Measurements from ENCODE around the gene AVP.
"Not testable (repeated sequence)": the region's sequence is repeated elsewhere in the genome, so short reads cannot be mapped to it uniquely, and the experiment has no call there.

The AVP gene

GRCh38 chr20:3084283-3084985, at the start of gene AVP:
TSS of gene AVP (minus strand) at chr20:3084724. CDS start at chr20:3084674, 50 bp downstream.
- no peak for DNase-seq (ENCODE audit: low read depth in 4 of 4, low spot score in 1 of 4)

- DNase-seq (ENCODE audit: low read depth in 4 of 4, low spot score in 1 of 4), result no peak
Observed at GRCh38 chr20:3134151-3134550, 49.6 kb upstream of the AVP start.

- DNase-seq (ENCODE audit: low read depth in 4 of 4, low spot score in 1 of 4), result no peak
Observed at GRCh38 chr20:3133155-3133554, 48.6 kb upstream of the AVP start.

- DNase-seq (ENCODE audit: low read depth in 4 of 4, low spot score in 1 of 4), result no peak
Observed at GRCh38 chr20:3130051-3130600, 45.6 kb upstream of the AVP start.

GRCh38 chr20:3129094-3129493, 44.6 kb upstream of the AVP start:
- no peak for DNase-seq (ENCODE audit: low read depth in 4 of 4, low spot score in 1 of 4)

- DNase-seq (ENCODE audit: low read depth in 4 of 4, low spot score in 1 of 4), result no peak
Observed at GRCh38 chr20:3128275-3128984, 43.9 kb upstream of the AVP start.

GRCh38 chr20:3126527-3126859, 42.0 kb upstream of the AVP start:
- DNase-seq (ENCODE audit: low read depth in 4 of 4, low spot score in 1 of 4), result no peak

GRCh38 chr20:3125776-3126526, 41.4 kb upstream of the AVP start:
- not testable (repeated sequence) for DNase-seq (ENCODE audit: low read depth in 4 of 4, low spot score in 1 of 4)

GRCh38 chr20:3124773-3125560, 40.4 kb upstream of the AVP start:
- DNase-seq (ENCODE audit: low read depth in 4 of 4, low spot score in 1 of 4), result not testable (repeated sequence)

- not testable (repeated sequence) for DNase-seq (ENCODE audit: low read depth in 4 of 4, low spot score in 1 of 4)
Observed at GRCh38 chr20:3124163-3124562, 39.6 kb upstream of the AVP start.

- no peak for DNase-seq (ENCODE audit: low read depth in 4 of 4, low spot score in 1 of 4)
Observed at GRCh38 chr20:3123542-3123941, 39.0 kb upstream of the AVP start.

- DNase-seq (ENCODE audit: low read depth in 4 of 4, low spot score in 1 of 4), result no peak
Observed at GRCh38 chr20:3121955-3122610, 37.6 kb upstream of the AVP start.

GRCh38 chr20:3121271-3121911, 36.9 kb upstream of the AVP start:
- no peak for DNase-seq (ENCODE audit: low read depth in 4 of 4, low spot score in 1 of 4)

- DNase-seq (ENCODE audit: low read depth in 4 of 4, low spot score in 1 of 4), result no peak
Observed at GRCh38 chr20:3119044-3119443, 34.5 kb upstream of the AVP start.

GRCh38 chr20:3117839-3118379, 33.4 kb upstream of the AVP start:
- DNase-seq (ENCODE audit: low read depth in 4 of 4, low spot score in 1 of 4), result not testable (repeated sequence)

GRCh38 chr20:3116341-3116740, 31.8 kb upstream of the AVP start:
- DNase-seq (ENCODE audit: low read depth in 4 of 4, low spot score in 1 of 4), result no peak

GRCh38 chr20:3115190-3116107, 30.9 kb upstream of the AVP start:
- DNase-seq (ENCODE audit: low read depth in 4 of 4, low spot score in 1 of 4), result no peak

- no peak for DNase-seq (ENCODE audit: low read depth in 4 of 4, low spot score in 1 of 4)
Observed at GRCh38 chr20:3111995-3112394, 27.5 kb upstream of the AVP start.

- no peak for DNase-seq (ENCODE audit: low read depth in 4 of 4, low spot score in 1 of 4)
Observed at GRCh38 chr20:3111507-3111906, 27.0 kb upstream of the AVP start.
